ENCODE results near the gene TP53BP2.
"Not testable (repeated sequence)": the region's sequence is repeated elsewhere in the genome, so short reads cannot be mapped to it uniquely, and the experiment has no call there.

Gene TP53BP2

GRCh38 chr1:223845810-223846682 lies at the start of gene TP53BP2:
TSS of gene TP53BP2 (minus strand) at chr1:223845947. CDS start at chr1:223845680, 267 bp downstream.
- peak; percentile 91 for DNase-seq (ENCODE audit: low spot score)

GRCh38 chr1:223890494-223890893 lies 44.7 kb upstream of the TP53BP2 start:
- not testable (repeated sequence) for DNase-seq (ENCODE audit: low spot score)

- DNase-seq (ENCODE audit: low spot score): not testable (repeated sequence)
These were observed 43.6 kb upstream of the TP53BP2 start for GRCh38 chr1:223889319-223889718.

GRCh38 chr1:223887747-223888418 lies 42.1 kb upstream of the TP53BP2 start:
- DNase-seq (ENCODE audit: low spot score): no peak

- no peak for DNase-seq (ENCODE audit: low spot score)
These were observed 40.8 kb upstream of the TP53BP2 start for GRCh38 chr1:223886516-223886921.

- DNase-seq (ENCODE audit: low spot score): no peak
These were observed 39.9 kb upstream of the TP53BP2 start for GRCh38 chr1:223885614-223886013.

- no peak for DNase-seq (ENCODE audit: low spot score)
These were observed 33.0 kb upstream of the TP53BP2 start for GRCh38 chr1:223878598-223879325.

GRCh38 chr1:223877804-223878203 lies 32.1 kb upstream of the TP53BP2 start:
- DNase-seq (ENCODE audit: low spot score): no peak

- no peak for DNase-seq (ENCODE audit: low spot score)
These were observed 30.8 kb upstream of the TP53BP2 start for GRCh38 chr1:223876590-223876989.

GRCh38 chr1:223873044-223873443 lies 27.3 kb upstream of the TP53BP2 start:
- no peak for DNase-seq (ENCODE audit: low spot score)

- no peak for DNase-seq (ENCODE audit: low spot score)
These were observed 26.7 kb upstream of the TP53BP2 start for GRCh38 chr1:223872308-223872901.

GRCh38 chr1:223870617-223871574 lies 25.1 kb upstream of the TP53BP2 start:
- DNase-seq (ENCODE audit: low spot score): no peak

- DNase-seq (ENCODE audit: low spot score): not testable (repeated sequence)
These were observed 19.0 kb upstream of the TP53BP2 start for GRCh38 chr1:223864599-223865368.

GRCh38 chr1:223864084-223864483 lies 18.3 kb upstream of the TP53BP2 start:
- no peak for DNase-seq (ENCODE audit: low spot score)

- DNase-seq (ENCODE audit: low spot score): no peak
These were observed 16.2 kb upstream of the TP53BP2 start for GRCh38 chr1:223861904-223862303.

GRCh38 chr1:223860051-223860622 lies 14.4 kb upstream of the TP53BP2 start:
- no peak for DNase-seq (ENCODE audit: low spot score)

- DNase-seq (ENCODE audit: low spot score): no peak
These were observed 13.3 kb upstream of the TP53BP2 start for GRCh38 chr1:223859058-223859457.

- DNase-seq (ENCODE audit: low spot score): no peak
These were observed 10.6 kb upstream of the TP53BP2 start for GRCh38 chr1:223856386-223856785.

GRCh38 chr1:223853748-223854147 lies 8.0 kb upstream of the TP53BP2 start:
- no peak for DNase-seq (ENCODE audit: low spot score)

GRCh38 chr1:223853275-223853674 lies 7.5 kb upstream of the TP53BP2 start:
- no peak for DNase-seq (ENCODE audit: low spot score)
